Ammon's horn (tissue), 1 donor: ENCODE measurements around the gene RALBP1.
"Not testable (repeated sequence)": the region's sequence is repeated elsewhere in the genome, so short reads cannot be mapped to it uniquely, and the experiment has no call there.

Source experiments
- DNase-seq: peaks from one replicate; pipeline ENCODE4 v3.0.0-alpha.2; 2016; ENCODE audit warnings: low spot score

The RALBP1 gene

DNA sequence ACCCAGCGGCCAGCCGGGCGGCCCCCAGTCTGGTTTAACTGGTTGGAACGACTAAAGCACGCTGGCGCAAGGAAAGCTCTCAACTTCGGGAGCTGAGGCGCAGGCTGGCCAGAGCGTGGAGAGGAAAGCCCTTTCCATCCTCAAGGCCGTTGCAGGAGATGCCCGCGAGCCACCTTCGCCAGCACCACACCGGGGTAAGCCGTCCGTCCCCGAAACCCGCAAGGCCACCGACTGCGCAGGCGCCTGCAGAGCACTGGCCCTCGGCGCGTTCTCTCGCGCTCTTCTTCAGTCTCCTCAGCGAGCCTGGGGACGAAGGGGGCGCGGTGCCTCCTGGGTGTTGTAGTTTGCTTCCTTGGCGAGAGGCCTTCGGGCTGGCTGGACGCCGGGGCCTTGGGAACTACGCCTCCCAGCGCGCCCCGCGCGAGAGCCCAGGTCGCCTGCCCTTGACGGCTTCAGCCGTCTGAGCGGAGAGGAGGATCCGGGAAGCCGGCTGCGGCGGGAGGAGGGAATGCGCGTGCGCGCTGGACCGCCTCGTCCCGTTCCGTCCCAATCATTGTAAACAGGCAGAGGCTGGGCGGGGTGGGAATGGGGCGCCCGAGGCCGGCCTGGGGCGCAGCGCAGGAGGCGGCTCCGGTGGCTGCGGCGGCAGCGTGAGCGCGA, at the start of gene RALBP1:
Gene RALBP1 (plus strand): TSS at position 531 of the 660 bp plus-strand sequence. CDS start 37,533 bp downstream, outside the sequence.
- DNase-seq, result peak; percentile 99

DNA sequence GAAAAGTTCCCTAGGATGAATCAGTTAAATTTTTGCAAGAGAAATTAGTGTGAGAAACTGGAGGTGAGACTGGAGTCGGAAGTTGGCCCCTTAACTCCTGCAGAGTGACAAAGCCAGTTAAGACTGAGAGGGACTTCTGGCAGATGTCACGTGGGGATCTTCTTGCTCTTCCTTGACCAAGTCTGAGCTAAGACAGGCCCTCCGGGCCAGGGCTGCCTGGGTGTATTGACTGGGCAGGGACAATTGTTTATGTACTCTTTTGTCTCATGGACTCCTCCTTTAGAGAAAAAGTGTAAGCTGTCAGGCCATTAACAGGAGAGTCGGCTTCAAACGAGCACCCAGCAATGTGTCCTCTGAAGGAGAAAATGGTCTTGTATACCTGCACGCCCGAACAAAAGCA, 48.6 kb upstream of the RALBP1 start:
- DNase-seq, result no peak

DNA sequence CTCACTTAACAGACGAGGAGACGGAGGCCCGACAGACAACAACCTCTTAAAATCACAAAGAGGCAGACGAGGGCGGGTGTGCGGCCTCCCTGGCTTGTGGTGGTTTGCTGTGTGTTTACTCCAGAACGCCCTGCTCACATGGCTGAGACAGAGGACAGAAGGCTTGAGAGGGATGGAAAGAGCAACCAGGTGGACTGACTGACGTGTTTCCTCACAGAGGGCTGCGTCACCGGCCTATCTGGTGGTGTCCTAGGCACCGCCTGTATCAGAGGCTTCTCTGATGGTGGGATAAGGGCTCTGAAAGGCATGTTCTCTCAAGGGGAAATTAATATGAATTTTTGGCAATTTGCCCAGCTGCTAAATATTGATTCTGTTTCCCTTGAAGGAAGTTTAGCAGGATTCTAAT, 47.0 kb upstream of the RALBP1 start:
- no peak for DNase-seq

- peak; percentile 41 for DNase-seq
Measured at GRCh38 chr18:9428862-9429661, 46.3 kb upstream of the RALBP1 start.

- DNase-seq, result no peak
Measured at GRCh38 chr18:9429662-9429993, 45.7 kb upstream of the RALBP1 start.

DNA sequence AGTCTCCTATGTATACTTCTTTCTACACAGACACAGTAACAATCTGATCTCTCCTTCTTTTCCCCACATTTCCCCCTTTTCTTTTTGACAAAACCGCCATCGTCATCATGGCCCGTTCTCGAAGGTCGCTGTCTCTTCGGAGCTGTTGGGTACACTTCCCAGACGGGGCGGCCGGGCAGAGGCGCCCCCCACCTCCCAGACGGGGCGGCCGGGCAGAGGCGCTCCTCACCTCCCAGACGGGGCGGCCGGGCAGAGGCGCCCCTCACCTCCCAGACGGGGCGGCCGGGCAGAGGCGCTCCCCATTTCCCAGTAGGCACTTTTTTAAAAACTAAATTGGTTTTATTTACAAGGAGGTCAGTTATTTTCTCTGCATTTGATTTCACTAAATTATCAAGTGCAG, 45.0 kb upstream of the RALBP1 start:
- DNase-seq, result not testable (repeated sequence)

- DNase-seq, result no peak
Measured at GRCh38 chr18:9431296-9431695, 44.0 kb upstream of the RALBP1 start.

- DNase-seq, result not testable (repeated sequence)
Measured at GRCh38 chr18:9433122-9433521, 42.2 kb upstream of the RALBP1 start.

- no peak for DNase-seq
Measured at GRCh38 chr18:9433671-9434121, 41.6 kb upstream of the RALBP1 start.

- DNase-seq, result no peak
Measured at GRCh38 chr18:9434122-9434701, 41.1 kb upstream of the RALBP1 start.

DNA sequence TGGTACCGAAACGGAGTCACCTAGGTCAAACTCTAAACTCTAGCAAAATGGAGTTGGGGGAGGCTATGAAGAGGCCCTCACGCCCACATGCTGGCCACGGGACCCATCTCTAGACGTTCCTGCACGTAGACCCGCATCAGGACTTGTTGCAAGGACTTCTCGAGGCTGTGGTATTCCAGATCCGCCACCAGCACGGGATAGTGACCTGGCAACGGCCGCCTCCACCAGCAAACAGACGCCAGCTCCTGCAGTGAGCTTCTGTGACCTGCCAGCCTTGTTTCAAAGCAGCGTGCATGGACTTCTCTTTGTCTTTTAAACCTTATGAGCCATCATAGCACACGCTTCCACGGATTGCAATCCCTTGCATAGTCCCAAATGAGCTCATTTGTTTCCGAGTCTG, 40.3 kb upstream of the RALBP1 start:
- no peak for DNase-seq

- no peak for DNase-seq
Measured at GRCh38 chr18:9436206-9436929, 38.9 kb upstream of the RALBP1 start.

DNA sequence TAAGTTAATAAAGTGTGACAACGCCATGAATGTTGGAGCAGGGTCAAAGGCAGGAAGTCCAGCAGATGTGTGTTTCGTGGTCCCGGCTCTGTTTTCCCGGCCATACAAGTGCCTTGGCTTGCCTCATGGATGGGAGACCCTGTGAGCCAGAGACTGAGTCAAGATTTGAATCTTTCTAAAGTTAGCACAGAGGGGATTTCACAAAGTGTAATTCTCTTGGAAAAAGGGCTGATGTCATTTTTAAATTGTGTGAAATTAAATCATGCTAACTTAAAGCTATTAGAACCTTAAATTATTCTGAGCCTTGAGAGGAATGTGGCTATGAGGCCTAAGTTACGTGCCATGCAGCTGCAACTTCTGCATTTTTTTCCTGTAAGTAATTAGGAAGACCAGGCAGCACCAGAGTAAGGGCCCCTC, 38.3 kb upstream of the RALBP1 start:
- no peak for DNase-seq

- no peak for DNase-seq
Measured at GRCh38 chr18:9437672-9438071, 37.6 kb upstream of the RALBP1 start.

DNA sequence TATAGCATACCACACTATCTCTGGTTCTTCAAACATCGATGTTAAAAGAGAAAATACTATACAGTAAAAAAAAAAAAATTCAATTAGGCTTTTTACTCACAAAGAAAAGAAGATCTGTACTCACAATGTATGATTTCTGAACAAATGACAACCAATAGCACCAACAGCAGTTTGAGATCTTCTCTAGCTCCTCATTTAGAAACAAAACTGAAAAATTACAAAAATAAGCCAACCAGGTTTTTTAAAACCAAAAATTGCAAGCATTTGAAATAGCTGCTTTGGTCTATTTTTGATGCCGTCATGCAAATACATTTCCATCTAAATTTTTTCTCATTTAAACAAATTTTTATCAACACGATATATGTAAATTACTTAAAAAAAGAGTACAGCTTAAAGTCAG, 34.3 kb upstream of the RALBP1 start:
- no peak for DNase-seq

- DNase-seq, result no peak
Measured at GRCh38 chr18:9444549-9444948, 30.8 kb upstream of the RALBP1 start.

- DNase-seq, result no peak
Measured at GRCh38 chr18:9446839-9447238, 28.5 kb upstream of the RALBP1 start.

- no peak for DNase-seq
Measured at GRCh38 chr18:9447334-9447733, 28.0 kb upstream of the RALBP1 start.

GRCh38 chr18:9449600-9450414, 25.5 kb upstream of the RALBP1 start:
- no peak for DNase-seq

GRCh38 chr18:9450920-9451319, 24.4 kb upstream of the RALBP1 start:
- not testable (repeated sequence) for DNase-seq

- DNase-seq, result peak; percentile 12
Measured at GRCh38 chr18:9453283-9453682, 22.0 kb upstream of the RALBP1 start.
